Epithelial cell of esophagus (primary cell): Measurements from ENCODE around the gene LMO2.

Source experiments
- DNase-seq: peaks from one replicate; pipeline ENCODE4 v3.0.0; 2010; ENCODE audit warnings: low read depth
- H3K4me3 ChIP-seq: 2 replicates; pipeline ENCODE4 v1.5.1; 2011; ENCODE audit warnings: mild to moderate bottlenecking, low read length, control low read depth
- CTCF ChIP-seq: IDR thresholded peaks from 2 replicates; pipeline ENCODE4 v1.5.1; 2011; ENCODE audit warnings: low read depth, mild to moderate bottlenecking, low read length, control low read depth, inconsistent platforms; ENCODE audit not compliant: insufficient read depth; ENCODE audit errors: missing control alignments

LMO2 gene

GRCh38 chr11:33864479-33864878 is 27.4 kb downstream of the LMO2 start:
- no peak for DNase-seq
- TF ChIP-seq CTCF: no peak
- H3K4me3 ChIP-seq: no peak overlapping the region

DNA sequence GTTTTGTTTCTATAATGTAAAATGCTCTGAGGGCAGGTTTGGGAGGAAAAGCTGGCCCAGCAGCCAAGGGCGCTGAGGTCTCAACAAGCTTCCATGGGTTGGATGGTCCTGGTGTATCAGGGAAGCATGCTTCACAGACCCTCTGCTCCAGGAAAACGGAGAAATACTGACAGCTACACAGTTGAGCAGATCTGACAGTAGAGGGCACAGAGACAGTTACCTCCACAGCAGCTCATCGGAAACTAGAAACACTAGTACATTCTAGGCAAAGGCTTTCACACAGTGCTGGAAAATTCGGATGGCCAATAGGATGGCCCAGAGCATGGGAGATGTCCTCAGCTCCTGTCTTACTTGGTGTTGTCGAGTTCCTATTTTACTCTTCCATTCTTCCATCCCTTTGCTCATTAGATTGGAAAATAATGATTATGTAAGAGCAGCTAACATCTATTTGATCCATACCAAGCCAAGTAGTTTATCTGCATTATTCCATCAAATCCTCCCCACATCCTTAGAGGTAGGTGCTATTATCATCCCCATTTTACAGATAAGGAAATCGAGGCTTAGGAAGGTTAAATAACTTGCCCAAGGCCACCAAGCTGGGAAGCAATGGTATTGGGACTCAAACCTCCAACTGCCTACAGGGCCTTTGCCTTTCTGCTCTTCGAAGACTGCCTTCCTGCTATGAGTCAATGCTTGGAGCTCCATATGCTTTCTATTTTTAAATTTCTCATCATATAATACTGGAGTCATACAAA is 28.3 kb downstream of the LMO2 start:
- H3K4me3 ChIP-seq: no peak overlapping the region
- TF ChIP-seq CTCF: no peak
- DNase-seq: no peak

DNA sequence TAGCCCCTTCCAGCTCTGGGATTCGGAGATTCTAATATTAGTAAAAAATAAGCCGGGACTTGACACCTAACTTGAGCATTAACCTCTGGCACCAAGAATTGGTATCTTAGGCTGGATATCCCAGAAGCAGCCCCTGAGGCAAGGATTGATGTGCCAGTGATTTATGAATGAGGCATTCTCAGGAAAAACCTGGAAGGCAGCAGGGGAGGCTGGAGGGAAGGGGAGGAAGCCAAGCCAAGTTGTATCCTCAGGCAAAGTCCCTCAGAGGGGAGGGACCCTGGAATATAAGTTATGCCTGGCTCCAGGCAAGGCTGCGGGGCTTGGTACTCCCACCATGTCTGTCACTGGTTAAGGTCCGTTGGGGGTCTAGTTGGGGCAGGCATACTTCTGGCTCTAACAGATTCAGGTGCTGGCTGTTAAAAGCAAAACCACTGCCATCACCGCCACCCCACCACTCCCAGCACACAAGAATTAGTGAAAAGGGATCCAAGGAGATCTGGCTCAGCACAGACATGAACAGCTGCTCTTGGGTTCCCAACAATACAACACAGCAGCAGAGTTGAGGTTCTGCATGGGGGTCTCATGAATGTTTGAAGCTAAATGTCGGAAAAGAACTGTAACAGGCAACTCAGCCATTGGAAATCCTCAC is 29.8 kb downstream of the LMO2 start:
- no peak overlapping the region for H3K4me3 ChIP-seq
- no peak for TF ChIP-seq CTCF
- DNase-seq: no peak

DNA sequence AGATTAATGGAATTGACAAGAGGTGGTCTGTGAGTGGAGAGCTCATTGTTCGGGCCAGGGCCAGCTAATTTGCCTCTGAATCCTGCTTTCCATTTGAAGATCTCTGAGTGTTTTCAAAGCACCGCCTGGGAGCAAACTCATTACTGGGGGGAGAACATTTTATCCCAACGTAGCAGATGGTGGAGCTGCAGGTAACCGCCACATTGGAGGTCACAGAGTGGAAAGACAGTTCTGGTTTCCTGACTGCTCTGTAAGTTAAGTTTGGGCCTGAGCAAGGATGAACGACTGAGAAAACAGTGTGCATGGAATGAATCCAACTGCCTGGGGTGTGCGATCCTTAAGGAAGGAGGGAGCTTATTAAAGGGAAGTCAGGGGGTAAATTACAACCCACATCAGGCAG is 30.5 kb downstream of the LMO2 start:
- no peak for DNase-seq
- TF ChIP-seq CTCF: no peak
- H3K4me3 ChIP-seq: no peak overlapping the region

GRCh38 chr11:33860926-33861325 is 30.9 kb downstream of the LMO2 start:
- no peak overlapping the region for H3K4me3 ChIP-seq
- DNase-seq: no peak
- no peak for TF ChIP-seq CTCF

- DNase-seq: no peak
- TF ChIP-seq CTCF: no peak
These were observed 32.6 kb downstream of the LMO2 start for GRCh38 chr11:33859306-33859705.

DNA sequence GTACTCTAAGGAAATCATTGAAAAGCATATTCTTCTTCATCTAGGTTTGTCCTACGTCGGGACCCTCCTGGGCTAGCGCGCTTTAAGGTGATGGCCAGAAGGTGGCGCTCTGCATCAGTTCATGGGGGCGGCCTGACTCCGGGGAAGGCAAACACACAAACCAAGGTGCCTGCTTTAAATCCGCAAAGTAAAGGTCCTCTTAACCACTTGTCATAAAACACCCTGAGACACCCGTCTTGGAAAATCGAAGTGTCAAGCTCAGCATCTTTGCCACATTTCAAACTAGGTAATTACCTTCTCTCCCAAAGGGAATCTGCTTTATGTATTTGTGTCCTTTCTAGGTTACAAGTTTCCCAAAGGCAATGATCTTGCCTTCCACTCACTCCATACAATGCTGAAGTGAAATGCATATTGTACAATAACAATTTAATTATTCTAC is 33.9 kb downstream of the LMO2 start:
- no peak overlapping the region for H3K4me3 ChIP-seq
- peak; percentile 71 for DNase-seq
- TF ChIP-seq CTCF: peak; percentile 95

More at GRCh38 chr11:33859306-33859705, 32.6 kb downstream of the LMO2 start:
- H3K4me3 ChIP-seq: no peak overlapping the region
